Urothelium cell line (cell line): ENCODE measurements around the gene SLC24A4.

ENCODE experiments used
- DNase-seq: peaks from one replicate; pipeline ENCODE4 v3.0.0; 2011; ENCODE audit warnings: low spot score, mixed read lengths
- FAIRE-seq: peaks from 2 replicates; lab custom pipeline; 2011; peaks lifted over from hg19 to GRCh38; lab: Jason Lieb, UNC

The SLC24A4 gene

DNA sequence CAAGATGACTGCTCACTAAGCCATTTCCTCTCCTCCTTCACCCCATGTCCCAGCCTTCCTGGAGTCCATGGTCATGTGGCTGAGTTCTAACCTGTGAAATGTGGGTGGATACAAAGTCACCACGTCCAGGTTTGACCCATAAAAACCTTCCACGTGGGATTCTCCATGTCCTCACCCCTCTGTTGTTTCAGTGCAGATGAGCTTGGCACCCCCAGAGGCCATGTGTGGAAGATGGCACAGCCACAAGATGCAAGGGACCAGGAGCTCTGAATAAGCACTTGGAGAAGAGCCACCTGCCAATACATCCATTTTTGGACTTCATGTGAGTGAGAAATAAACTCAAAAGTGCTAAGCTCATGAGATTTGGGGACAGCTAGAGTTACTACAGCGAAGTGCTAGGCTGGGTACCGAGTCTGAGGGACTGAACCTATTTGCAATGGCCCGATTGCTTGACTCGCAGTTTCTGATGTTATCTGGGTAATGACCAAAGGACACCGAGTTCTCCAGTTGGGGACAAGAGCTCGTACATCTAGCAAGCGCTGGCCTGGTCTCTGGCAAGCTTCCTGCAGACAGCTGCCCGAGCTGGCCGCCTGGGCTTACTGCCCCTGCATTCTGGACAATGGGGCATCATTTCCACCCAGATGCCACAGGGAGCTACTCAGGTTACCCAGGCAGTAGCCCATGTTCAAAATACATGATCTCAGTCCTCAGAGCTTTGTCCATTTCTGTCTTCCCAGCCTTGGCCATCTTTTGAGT is 7.7 kb upstream of the SLC24A4 start:
- DNase-seq (no peak), FAIRE-seq (no peak)

DNA sequence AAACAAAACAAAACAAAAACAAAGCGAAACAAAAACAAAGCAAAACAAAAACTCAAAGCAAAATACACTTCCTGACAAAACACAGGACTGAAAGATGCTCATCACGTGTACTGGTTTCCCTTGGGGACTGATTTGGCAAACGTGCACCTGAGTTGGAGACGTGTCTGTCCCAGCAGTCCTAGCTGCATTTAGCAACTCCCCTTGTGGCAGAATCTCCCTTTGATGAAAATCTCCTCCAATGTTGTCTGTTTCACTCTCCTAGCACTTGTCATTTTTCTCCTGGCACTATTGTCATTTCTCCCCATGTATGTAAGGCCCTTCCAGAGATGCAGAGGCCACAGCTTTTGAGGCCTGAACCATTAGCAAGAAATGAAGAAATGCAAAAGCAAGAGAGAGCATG is 6.8 kb upstream of the SLC24A4 start:
- no peak for FAIRE-seq
- DNase-seq: no peak

DNA sequence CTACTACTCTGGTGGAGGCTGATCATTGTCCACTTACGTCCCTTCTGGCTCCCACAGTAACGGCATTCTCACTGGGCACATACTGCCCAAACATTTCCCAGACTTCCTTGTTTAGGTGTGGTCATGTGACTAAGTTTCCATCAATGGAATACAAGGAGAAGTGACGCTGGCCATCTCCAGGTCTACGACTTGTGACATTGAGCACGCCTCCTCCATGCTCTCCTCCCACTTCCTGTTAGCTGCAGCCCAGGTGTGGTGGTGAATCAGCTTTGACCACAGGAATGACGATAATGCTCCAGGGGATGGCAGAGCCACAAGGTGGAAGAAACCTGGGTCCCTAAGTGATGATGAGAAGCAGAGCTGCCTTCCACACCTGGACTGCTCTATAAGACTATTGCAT is 6.0 kb upstream of the SLC24A4 start:
- peak; percentile 69 for DNase-seq
- no peak for FAIRE-seq

DNA sequence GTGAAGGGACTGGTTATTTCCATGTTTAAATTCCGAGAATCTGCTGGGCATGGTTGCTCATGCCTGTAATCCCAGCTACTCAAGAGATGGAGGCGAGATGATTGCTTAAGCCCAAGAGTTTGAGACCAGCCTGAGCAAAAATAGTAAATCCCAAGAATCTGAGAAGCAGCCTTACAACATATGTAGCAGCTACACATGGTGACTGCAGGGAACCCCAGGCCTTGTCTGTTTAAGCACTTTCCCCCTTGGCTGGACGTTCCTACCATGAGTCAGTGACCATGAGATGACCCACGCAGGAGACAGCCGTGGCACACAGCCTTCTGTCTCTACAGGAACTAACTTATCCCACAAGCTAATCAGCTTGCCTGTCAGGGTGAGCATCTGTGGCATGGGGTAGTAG is 5.5 kb upstream of the SLC24A4 start:
- FAIRE-seq: no peak
- DNase-seq: no peak

DNA sequence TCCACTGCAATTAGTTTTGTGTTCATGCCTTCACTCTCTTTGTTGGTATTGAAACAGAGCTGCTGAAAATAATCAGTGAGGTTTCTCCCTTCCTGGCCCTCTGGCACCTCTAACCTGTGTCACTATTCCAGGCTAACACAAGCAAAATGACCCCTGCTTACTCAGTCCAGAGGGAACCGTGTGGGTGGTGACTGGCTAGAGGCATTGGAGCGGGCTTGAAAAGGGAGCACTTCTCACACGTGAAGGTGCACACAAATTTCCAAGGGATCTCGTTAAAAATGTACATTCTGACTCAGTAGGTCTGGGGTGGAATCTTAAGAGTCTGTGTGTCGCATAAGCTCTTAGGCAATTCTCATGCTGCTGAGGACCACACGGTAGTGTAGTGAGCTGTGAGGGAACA is 1.3 kb upstream of the SLC24A4 start:
- DNase-seq: no peak
- no peak for FAIRE-seq

DNA sequence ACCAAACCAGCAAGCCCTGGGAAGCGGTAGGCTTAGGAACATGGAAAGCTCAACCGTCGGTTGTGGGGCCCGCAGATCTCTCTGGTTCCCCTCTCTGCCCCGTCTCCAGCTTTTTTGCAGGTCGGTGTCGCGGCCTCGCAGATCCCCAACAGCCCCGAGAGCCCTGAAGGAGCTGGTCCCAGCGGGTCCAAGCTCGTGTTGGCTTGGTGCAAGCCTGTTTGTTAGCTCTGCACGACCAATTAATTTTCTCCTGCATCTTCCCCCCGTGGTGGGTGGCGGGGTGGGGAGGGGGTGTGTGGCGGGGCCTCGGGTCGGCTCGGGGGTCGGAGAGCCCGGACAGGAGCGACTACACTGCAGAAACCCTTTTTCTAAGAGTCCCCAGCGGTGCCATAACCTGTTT is 449 bp upstream of the SLC24A4 start:
- no peak for FAIRE-seq

DNA sequence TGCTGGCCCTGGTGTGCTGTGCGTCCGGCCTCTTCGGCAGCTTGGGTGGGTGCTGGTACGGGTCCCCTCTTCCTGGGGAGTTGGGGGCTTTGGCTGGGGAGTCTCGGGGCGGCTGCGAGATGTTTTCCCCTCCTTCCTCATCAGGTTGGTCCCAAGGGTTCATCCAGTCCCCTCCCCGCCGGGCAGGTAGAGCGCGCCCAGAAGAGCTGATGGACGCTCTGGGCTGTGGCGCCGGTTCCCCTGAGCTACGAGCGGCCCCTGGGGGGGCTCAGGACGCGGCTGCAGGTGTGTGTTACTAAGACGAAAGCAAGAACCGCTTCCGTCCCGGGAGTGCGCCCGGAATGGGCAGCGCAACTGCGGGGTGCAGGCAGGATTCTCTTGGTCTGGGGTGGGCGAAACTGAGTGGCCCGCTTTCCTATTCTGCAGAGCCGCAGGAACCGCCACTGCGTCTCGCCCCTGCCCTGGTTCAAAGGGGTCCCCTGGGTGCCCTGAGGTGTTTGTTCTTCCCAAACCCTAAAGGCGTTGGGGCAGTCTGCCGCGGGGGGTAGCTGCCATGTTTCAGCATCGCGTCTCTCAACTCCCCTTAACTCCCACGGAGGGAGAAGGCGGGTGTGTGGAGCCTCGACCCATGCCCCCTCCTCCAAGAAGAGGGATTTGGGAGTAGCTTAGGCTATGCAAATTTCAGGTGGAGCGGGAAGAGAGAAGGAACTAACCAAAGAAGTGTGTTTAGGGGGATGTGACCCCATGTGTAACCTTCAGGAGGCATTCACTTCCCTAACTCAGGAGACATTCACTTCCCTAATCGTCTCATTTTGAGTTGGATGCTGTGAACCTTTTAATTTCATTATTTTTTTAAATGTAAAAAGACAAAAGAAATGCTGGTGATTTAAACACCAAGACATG is 1.2 kb downstream of the SLC24A4 start:
- DNase-seq: no peak
- no peak for FAIRE-seq

More for the DNA sequence above, 449 bp upstream of the SLC24A4 start:
- DNase-seq: no peak

DNA sequence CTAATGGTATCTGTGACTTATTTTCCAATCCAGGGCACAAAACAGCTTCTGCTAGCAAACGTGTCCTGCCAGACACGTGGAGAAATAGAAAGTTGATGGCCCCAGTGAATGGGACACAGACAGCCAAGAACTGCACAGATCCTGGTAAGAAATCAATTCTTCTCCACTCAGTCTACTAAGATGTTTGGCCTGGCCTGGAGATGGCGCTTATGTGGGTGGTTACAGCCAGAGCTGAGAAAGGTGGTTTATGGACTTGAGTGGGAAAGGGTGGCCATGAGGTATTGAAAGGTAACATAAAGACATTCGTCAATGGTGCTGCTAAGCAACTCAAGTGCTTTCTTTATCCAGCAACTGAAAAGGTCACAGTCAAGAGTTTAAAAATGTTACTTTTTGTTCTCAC is 2.9 kb downstream of the SLC24A4 start:
- DNase-seq (no peak), FAIRE-seq (no peak)

DNA sequence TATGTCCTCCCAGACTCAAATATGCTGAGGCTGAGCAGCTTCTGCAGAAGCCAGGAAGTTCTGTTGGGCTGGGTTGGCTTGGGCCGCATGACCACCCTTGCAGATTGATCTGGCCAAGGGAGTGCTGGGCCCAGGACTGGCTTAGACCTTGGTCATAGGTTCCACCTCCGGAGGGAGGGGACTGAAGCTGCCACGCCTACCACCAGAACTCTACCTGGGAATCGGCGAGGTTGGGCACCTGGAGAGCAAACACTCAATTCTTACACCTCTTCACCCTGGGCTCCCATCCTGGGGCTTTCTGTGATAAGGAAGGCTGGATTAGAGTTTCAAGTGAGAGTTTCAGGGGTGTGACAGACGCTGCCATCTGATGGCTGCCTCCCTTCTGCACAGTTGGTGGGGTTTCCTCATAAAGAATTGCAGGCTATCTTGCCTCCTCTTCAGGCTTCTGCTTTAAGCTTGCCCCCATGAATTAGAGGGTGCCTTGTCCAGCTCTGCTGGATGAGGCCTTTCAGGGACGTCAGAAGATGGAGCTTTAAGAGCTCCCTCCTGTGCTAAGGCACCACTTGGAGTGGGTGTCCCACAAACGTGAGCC is 5.8 kb downstream of the SLC24A4 start:
- no peak for DNase-seq
- no peak for FAIRE-seq

DNA sequence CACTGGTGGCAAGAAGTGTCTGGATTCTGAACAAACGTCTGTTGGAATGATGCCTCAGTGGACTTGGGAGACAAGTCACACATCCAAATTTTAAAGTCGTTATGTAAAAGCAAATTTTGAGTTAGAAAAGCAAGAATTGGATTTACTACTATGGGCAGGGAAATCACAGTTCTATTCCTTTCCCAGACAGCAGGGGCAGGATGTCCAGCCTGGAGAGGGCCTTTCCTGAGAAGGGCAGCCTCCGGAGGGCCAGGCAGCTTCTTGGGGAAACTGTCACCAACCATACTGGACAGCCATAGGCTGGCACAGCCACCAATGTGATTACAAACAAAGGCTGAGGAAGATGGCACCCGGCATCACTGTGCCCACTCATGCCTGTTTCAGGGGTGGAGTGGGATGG is 11.1 kb downstream of the SLC24A4 start:
- FAIRE-seq (no peak), DNase-seq (no peak)

DNA sequence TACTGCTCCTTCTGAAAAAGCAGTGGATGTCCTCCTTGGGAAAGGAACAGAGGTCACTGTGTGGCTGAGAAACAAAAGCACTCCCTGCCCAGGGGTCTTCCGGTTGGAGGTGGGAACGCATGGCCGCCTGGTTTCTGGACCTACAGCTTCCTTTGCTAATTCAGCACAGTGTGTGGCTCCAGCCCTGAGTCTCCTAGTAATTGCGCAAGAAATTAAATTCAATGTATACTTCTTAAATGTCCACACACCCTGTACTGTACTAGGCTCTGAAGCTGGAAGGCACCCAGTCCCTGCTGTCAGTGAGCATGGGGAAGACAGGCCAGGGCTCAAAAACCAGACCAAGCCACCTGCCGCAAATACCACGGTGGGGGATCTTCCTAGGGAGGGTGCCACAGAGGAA is 13.4 kb downstream of the SLC24A4 start:
- FAIRE-seq: no peak
- DNase-seq: no peak

DNA sequence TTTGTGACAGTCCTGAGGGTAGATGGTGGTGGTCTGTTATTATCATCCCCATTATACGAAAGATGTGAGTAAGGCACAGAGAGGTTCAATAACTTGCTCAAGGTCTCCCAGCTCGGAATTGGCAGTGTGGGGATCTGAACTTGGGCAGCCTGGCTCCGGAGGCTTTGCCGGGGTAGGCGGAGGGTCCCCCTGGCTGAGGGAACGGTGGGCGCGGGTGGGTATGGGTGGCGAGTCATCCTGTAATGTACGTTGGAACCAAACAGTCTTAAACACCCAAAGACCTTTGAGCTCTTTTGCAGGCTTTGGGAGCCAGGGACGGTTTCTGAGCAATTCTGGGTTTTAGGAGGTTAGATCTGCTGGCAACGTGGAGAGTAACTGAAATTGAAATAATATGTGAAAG is 16.5 kb downstream of the SLC24A4 start:
- no peak for FAIRE-seq
- DNase-seq: no peak

DNA sequence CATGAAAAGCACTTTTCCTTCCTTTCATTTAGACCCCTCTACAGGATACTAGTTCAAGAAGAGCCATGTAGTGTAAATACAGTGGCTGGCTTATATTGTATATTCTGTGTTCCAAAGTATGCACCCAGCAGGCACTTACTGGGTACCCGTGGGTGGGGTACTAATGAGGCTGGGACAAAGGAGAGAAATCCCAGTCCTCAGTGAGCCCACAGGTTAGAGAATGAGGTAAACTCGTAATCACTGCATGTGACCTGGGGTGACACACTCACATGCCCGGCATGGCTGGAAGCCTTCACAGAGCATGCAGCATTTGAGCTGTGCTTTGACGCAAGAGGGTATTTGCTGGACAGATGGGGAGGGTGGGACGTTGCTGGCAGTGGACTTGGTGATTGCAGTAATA is 17.1 kb downstream of the SLC24A4 start:
- FAIRE-seq: no peak

DNA sequence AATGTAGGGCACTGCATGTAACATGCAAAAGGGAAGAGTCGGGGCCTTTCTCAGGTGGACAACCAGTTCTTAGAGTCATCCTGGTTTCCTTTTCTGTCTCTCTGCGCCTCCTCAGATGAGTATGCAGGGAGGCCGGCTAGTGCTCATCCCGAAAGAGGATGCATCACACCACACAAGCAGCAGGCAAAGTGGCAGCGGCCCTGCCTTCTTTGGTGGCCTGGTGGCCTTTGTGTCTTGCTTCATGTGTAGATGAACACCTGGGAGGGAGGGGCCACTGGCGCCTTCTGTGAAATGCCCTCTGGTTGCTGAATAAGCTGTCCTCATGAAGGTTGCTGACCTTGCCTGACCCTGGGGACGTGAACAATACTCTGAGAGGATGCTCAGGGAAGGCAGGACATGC is 18.0 kb downstream of the SLC24A4 start:
- no peak for FAIRE-seq
- no peak for DNase-seq

More for the DNA sequence above, 17.1 kb downstream of the SLC24A4 start:
- DNase-seq: no peak

DNA sequence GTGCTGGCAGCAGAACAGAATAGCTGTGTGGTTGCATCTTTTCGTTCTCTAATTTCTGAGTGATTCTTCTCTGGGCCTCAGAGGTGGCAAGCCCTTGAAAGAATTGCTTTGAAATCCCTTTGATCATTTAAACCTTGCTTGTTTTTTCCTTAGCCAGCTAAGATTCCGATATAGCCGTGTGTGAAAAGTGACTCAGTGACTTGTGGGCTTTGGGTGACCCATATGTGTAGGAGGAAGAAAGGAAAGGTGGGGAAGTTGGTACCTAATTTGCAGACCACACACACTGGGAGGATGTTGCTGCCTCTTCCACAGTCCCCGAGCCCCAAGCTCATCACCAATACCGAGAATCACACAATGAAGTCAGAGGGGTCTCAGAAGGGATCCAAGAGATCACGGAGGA is 18.8 kb downstream of the SLC24A4 start:
- DNase-seq (no peak), FAIRE-seq (no peak)

DNA sequence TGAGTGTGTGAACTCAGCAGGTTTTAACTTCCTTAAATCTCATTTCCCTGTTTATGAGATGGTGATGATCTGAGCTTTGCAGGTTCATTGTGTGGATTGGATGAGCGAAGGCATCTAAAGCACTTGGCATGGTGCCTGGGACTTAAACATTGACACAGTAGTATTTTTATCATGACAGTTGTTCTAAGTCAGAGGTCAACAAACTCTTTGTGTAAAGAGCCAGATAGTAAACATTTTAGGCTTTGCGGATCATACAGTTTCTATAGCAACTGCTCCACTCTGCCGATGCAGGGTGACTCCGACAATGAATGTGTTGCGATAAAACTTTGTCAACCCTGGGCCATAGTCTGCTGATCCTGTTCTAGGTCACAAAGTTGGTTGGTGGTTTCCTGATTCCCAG is 25.2 kb downstream of the SLC24A4 start:
- DNase-seq (no peak), FAIRE-seq (no peak)

DNA sequence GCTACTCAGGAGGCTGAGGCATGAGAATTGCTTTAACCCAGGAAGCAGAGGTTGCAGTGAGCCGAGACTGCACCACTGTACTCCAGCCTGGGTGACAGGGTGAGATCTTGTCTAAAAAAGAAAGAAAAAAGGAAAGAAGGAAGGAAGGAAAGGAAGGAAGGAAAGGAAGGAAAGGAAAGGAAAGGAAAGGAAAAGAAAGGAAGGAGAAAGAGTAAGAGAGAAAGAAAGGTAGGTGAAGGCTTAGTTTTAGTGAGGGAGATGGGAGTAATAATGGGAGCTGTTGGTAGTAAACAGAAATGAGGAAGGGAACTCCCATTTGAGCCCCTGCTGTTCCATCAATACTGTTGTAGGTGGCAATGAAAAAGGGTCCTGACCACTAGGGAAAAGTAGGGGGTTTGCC is 28.8 kb downstream of the SLC24A4 start:
- no peak for DNase-seq
- no peak for FAIRE-seq

DNA sequence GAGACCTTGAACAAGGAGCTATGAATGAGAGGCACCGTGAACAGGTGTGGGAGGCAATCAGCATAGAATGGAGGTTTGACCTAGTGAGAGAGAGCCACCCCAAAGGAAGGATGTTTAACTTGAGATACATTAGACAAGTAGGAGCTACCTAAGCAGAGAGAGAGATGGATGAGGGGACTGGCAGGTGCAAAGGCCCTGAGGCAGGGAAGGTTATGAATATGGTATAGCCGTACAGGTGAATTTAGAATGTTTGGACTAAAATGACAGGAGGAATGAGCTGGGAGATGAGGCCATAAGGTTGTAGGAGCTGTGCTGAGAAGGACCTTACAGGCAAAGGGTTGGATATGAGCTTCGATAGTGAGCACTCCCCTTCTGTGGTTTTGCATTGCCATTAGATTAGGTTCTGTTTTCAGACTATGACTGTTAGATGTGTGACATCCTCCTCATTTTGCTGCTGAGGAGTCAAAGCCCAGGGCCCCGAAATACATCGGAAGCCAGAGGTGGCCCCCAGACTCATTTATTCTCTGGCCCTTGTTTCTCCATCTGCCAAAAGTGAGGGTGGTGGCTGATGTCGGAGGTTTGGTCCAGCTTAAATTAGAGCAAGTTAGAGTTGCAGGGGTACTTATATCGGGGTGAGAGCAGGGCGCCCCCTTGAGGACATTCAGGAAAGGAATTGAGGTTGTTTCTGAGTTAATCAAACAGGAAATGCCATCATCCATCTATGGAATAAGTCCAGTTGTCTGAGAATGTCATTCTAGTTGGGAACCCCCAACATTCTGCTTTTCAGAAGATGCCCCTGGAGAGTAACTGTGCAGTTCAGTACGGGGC is 29.4 kb downstream of the SLC24A4 start:
- FAIRE-seq (no peak), DNase-seq (no peak)

DNA sequence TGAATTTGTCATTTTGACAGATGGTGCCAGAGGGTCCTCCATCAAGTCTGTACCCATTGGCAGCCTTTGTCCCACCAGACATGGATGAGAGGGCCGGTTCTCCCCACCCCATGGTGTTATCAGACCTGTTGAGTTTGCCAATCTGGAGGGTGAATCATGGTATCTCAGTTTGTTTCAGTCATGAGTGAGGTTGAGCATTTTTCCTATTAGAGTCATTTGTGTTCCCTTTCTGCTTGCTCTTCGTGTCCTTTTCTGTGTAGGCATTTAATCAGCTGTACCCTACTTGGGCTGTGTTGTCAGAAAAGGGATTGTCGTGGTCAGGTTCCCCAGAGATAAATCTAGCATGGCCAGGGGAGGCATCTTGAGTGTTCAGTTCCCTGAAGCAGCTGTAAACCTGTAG is 30.5 kb downstream of the SLC24A4 start:
- FAIRE-seq: no peak
- no peak for DNase-seq

DNA sequence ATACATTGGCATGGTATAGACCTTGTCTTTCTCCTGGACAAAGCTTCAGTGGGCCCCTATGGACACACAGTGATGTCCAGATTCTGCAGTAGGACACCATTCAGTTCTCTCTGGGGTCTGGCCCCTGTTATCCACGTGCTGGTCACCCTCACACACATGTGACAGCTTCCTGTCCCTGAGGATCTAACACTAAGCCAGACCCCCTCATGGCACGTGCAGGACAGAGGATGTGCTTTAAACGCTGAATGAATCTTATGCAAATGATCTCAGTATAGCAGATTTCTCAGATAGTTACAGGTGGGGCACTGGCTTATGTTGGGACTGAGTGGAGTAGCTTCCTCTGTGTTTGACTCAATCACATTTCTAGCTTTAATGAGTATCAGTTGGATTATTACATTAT is 33.7 kb downstream of the SLC24A4 start:
- DNase-seq (no peak), FAIRE-seq (no peak)
